Memory B cell (primary cell): ENCODE measurements around the gene CCDC78.

Experiments
- ATAC-seq: fragments of 150-1000 bp; cut with Tn5 transposase; 2 replicates; pipeline ENCODE4 v1.10.0; 2021; ENCODE audit warnings: low read depth, mild to moderate bottlenecking, moderate library complexity
- DNase-seq, 2 donors: peaks; one replicate each; pipeline ENCODE4 v3.0.0; 2022; ENCODE audit warnings: low spot score in 2 of 2
- H3K27ac Mint-ChIP-seq: one replicate; pipeline ENCODE4 v1.8.0; 2022; ENCODE audit warnings: mild to moderate bottlenecking, moderate library complexity, mixed read lengths
- H3K27me3 Mint-ChIP-seq: one replicate; pipeline ENCODE4 v1.8.0; 2022; ENCODE audit warnings: mixed read lengths
- H3K36me3 Mint-ChIP-seq: one replicate; pipeline ENCODE4 v1.8.0; 2022; ENCODE audit warnings: mild to moderate bottlenecking, mixed read lengths
- H3K4me1 Mint-ChIP-seq: one replicate; pipeline ENCODE4 v1.8.0; 2022; ENCODE audit warnings: mixed read lengths
- H3K4me3 Mint-ChIP-seq: one replicate; pipeline ENCODE4 v1.8.0; 2022; ENCODE audit warnings: mild to moderate bottlenecking, moderate library complexity, mixed read lengths
- H3K9me3 Mint-ChIP-seq: one replicate; pipeline ENCODE4 v1.8.0; 2022; ENCODE audit warnings: mixed read lengths

Gene CCDC78

GRCh38 chr16:675884-676564, 50.2 kb downstream of the CCDC78 start:
- Mint-ChIP-seq H3K4me3 (no peak overlapping the region), H3K4me1 (peaks cover 14% of the 10 kb centered on the region), H3K27me3 (peaks cover 8% of the 10 kb centered on the region), H3K27ac (no peak overlapping the region), H3K36me3 (peaks cover 7% of the 10 kb centered on the region), H3K9me3 (no peaks in the 10 kb centered on the region)
- DNase-seq (no peak), ATAC-seq (no peak)

DNA sequence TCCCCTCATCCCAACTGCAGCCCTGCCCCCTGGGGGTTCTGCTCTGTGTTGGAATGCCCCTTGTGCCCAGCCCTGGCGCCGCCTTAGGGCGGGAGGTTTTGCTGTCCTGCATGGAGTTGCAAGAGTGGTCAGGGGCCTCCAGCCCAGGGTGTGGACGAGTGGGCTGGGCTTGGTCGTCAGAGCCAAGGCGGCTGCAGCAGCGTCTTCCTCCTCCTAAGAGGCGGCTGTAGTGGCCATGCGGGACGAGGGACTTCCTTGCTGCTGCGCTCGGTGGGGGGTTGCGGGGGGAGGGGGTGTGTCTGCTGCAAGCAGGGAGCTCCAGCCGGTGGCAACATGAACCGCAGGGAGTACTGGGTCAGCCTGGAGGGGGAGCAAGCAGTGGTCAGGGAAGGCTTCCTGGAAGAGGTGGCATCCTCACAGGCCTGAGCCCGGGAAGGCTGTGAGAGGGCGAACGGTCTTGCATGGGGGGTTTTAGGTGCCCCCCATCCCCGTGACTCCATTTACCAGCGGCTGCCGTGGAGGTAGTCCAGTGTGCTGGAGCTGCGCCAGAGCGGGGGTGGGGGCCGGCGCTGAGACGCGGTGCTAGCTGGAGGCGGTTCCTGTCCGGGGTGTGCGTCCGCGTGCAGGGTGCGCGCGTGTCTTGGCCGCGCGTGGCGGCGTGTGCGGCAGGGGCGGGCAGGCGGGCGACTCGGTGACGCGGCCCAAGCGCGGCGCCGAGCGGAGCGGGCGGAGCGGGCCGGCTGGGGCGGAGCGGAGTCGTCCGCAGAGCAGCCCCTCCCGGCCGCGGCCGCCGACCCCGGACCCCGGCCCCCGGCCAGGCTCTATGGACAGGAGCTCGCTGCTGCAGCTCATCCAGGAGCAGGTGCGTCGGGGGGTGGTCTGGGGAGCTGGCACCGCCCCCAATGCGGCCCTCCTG, 51.0 kb downstream of the CCDC78 start, which contains the start of gene RHBDL1:
Gene RHBDL1, plus strand, starts transcription at position 704 of the 916 bp plus-strand sequence. Its CDS starts 120 bp downstream, at position 824.
- Mint-ChIP-seq H3K27me3 (peaks cover 8% of the 10 kb centered on the region), H3K27ac (no peak within 1 kb of the TSS), H3K9me3 (no peaks in the 10 kb centered on the region), H3K4me1 (peaks cover 13% of the 10 kb centered on the region), H3K36me3 (peaks cover 10% of the 10 kb centered on the region), H3K4me3 (peak within 1 kb of the TSS; percentile 61)
- DNase-seq (no peak), ATAC-seq (no peak)

- peaks cover 8% of the 10 kb centered on the region for H3K27me3 Mint-ChIP-seq
- DNase-seq: no peak
- no peak for ATAC-seq
- H3K36me3 Mint-ChIP-seq: peaks cover 10% of the 10 kb centered on the region
- no peak overlapping the region for H3K4me3 Mint-ChIP-seq
- H3K4me1 Mint-ChIP-seq: peaks cover 11% of the 10 kb centered on the region
- no peaks in the 10 kb centered on the region for H3K9me3 Mint-ChIP-seq
- H3K27ac Mint-ChIP-seq: no peak overlapping the region
These were observed 51.9 kb downstream of the CCDC78 start for GRCh38 chr16:674214-674881.

DNA sequence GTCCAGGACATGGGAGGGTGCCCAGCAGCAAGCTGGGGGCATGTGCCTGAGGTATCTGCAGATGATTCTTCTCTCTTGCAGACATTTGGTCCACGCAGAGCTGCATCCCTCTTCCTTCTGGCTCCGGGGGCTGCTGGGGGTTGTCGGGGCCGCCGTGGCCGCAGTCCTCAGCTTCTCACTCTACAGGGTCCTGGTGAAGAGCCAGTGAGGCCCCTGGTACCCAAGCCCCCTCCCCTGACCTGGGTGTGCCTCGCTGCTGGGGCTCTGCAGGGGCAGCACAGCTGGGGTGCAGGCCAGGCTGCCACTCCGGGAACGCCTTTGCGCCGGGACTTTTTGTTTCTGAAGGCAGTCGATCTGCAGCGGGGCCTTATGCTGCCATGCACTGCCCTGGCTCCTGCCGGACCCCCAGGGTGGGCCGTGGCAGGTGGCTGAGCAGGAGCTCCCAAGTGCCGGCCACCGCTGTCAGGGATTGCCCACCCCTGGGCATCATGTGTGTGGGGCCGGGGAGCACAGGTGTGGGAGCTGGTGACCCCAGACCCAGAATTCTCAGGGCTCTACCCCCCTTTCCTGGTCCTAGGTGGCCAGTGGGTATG, 52.7 kb downstream of the CCDC78 start:
- H3K9me3 Mint-ChIP-seq: no peaks in the 10 kb centered on the region
- peaks cover 9% of the 10 kb centered on the region for H3K4me1 Mint-ChIP-seq
- no peak overlapping the region for H3K4me3 Mint-ChIP-seq
- peaks cover 10% of the 10 kb centered on the region for H3K36me3 Mint-ChIP-seq
- DNase-seq (no peak), ATAC-seq (no peak)
- H3K27ac Mint-ChIP-seq: no peak overlapping the region
- peaks cover 8% of the 10 kb centered on the region for H3K27me3 Mint-ChIP-seq

DNA sequence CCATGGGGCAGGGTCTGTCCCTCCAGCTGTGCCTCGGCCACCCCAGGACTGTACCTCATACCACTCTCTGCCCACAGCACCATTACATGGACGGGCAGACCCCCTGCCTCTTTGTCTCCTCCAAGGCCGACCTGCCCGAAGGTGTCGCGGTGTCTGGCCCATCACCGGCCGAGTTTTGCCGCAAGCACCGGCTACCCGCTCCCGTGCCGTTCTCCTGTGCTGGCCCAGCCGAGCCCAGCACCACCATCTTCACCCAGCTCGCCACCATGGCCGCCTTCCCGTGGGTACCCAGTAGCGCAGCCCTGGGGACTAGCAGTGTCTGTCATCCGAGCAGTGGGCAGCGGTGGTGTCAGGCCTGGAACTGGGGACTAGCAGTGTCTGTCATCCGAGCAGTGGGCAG, 53.4 kb downstream of the CCDC78 start:
- ATAC-seq (no peak), DNase-seq (no peak)
- H3K4me1 Mint-ChIP-seq: peaks cover 6% of the 10 kb centered on the region
- no peak overlapping the region for H3K27ac Mint-ChIP-seq
- H3K27me3 Mint-ChIP-seq: peaks cover 8% of the 10 kb centered on the region
- H3K36me3 Mint-ChIP-seq: peaks cover 10% of the 10 kb centered on the region
- H3K9me3 Mint-ChIP-seq: no peaks in the 10 kb centered on the region
- no peak overlapping the region for H3K4me3 Mint-ChIP-seq
